Erythroblast (primary cell): ENCODE measurements around the gene MACC1.

Experiments used
- GATA1 ChIP-seq: IDR thresholded peaks from 2 replicates; pipeline ENCODE4 v1.6.1; 2011; ENCODE audit warnings: low read depth, mild to moderate bottlenecking, control low read depth, low read length, moderate library complexity
- POLR2A ChIP-seq: IDR thresholded peaks from 2 replicates; pipeline ENCODE4 v1.6.1; 2011; ENCODE audit warnings: mild to moderate bottlenecking, low read length

DNA sequence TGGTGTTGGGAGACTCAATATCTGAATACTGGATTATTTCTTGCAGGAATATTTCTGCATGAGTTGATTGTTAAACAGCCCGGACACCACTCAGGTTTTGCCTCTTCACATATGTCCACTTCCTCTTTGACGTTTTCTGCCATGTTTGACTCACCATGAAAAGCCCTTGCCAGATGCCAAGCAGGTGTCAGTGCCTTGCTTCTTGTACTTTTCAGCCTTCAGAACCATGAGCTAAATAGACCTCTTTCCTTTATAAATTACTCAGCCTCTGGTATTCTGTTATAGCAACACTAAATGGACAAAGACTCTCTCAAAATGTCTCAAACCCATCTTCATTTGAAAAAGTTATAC, 24.7 kb upstream of the MACC1 start:
- TF ChIP-seq POLR2A, result no peak
- TF ChIP-seq GATA1, result no peak
